ENCODE data around the gene GLTP.

GLTP gene

DNA sequence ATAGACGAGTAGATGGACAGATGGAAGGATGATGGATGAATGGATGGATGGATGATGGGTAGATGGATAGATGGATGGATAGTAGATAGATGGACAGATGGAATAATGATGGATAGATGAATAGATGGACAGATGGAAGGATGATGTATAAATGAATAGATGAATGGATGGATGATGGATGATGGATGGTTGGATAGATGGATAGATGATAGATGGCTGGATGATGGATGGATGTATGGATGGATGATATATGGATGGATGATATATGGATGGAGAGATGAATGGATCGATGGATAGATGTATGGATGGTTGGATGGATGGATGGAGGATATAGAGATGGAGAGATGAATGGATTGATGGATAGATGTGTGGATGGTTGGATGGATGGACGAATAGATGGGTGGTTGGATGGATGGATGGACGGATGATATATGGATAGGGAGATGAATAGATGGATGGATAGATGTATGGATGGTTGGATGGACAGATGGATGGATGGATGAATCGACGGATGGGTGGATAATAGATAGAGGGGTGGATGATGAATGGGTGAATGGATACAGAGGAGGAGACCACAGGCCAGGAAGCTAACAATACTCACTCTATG, 66.4 kb downstream of the GLTP start:
- CTCF ChIA-PET: no interaction called here
- no peak for DNase-seq
- Histone ChIP-seq H3K27ac (ENCODE audit: insufficient read depth in 1 of 2, low read depth in 1 of 2, low read length in 2 of 2, poor library complexity in 1 of 2, severe bottlenecking in 2 of 2) (no peak overlapping the region), H3K4me1 (ENCODE audit: control extremely low read depth in 1 of 4, control insufficient read depth in 4 of 4, insufficient read depth in 4 of 4, low read length in 3 of 4) (no peaks in the 10 kb centered on the region), H3K27me3 (replicated peaks in 2 of 5; ENCODE audit: control insufficient read depth in 4 of 5, insufficient read depth in 5 of 5, low read length in 4 of 5) (peaks cover 0 to 2% (median 0%) of the 10 kb centered on the region in 5 experiments), H3K36me3 (ENCODE audit: control insufficient read depth in 4 of 4, insufficient read depth in 4 of 4, low read length in 3 of 4) (no peaks in the 10 kb centered on the region), H3K9me3 (ENCODE audit: control extremely low read depth in 1 of 5, control insufficient read depth in 4 of 5, insufficient read depth in 2 of 5, low read depth in 1 of 5, low read length in 4 of 5) (no peaks in the 10 kb centered on the region), H3K4me3 (ENCODE audit: control insufficient read depth in 1 of 7, extremely low read depth in 1 of 7, insufficient read depth in 4 of 7, low read depth in 2 of 7, low read length in 6 of 7) (no peak overlapping the region)
- POLR2A ChIA-PET: no interaction called here
- WGBS (ENCODE audit: insufficient coverage): 96% methylated on average over 6 of the region's 6 CpGs

DNA sequence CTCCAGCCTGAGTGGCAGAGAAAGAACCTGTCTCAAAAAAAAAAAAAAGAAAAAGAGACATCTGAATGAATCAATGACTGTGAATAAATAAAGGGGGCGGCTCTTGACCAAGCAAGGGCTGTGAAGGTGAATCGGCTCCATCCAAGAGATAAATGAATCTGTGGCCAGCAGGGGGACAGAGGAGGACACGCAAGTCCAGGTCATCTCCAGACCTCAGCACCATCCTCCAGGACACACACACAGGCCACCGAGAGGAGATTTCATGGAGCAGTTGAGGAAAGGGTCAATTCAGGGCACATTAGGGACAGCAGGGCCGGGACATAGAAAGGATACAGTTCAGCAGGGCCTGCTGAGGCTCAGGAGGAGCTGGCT, 68.7 kb downstream of the GLTP start:
- POLR2A ChIA-PET: no interaction called here

DNA sequence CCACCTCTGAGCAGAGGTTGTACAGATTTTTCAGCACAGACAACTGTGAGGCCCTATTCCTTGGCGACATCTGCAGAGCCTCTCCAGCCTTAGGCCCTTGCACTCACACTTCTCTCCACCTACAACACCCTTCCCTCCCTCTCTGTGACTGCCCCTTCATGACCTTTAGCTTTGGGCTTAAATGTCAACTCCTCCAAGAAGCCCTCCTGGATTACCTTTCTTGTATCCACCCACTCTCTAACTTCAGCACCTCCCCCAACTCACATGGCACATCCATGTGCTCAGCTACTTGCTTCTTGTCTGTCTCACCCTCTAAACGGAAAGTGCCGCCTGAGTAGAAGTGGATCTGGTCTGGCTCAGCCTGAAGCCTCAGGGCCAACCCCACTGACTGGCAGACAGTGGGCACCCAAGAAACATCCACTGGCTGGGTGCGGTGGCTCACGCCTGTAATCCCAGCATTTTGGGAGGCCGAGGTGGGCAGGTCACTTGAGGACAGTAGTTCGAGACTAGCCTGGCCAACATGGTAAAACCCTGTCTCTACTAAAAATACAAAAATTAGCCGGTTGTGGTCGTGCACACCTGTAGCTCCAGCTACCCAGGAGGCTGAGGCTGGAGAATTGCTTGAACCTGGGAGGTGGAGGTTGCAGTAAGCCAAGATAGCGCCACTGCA, 69.3 kb downstream of the GLTP start:
- H3K36me3 ChIP-seq (ENCODE audit: control insufficient read depth in 4 of 4, insufficient read depth in 4 of 4, low read length in 3 of 4): no peaks in the 10 kb centered on the region
- no peaks in the 10 kb centered on the region for H3K4me1 ChIP-seq (ENCODE audit: control extremely low read depth in 1 of 4, control insufficient read depth in 4 of 4, insufficient read depth in 4 of 4, low read length in 3 of 4)
- DNase-seq: no peak
- H3K9me3 ChIP-seq (ENCODE audit: control extremely low read depth in 1 of 5, control insufficient read depth in 4 of 5, insufficient read depth in 2 of 5, low read depth in 1 of 5, low read length in 4 of 5): no peaks in the 10 kb centered on the region
- H3K4me3 ChIP-seq (ENCODE audit: control insufficient read depth in 1 of 7, extremely low read depth in 1 of 7, insufficient read depth in 4 of 7, low read depth in 2 of 7, low read length in 6 of 7): no peak overlapping the region
- POLR2A ChIA-PET: no interaction called here
- H3K27ac ChIP-seq (ENCODE audit: insufficient read depth in 1 of 2, low read depth in 1 of 2, low read length in 2 of 2, poor library complexity in 1 of 2, severe bottlenecking in 2 of 2): no peak overlapping the region
- CTCF ChIA-PET: no interaction called here
- H3K27me3 ChIP-seq (replicated peaks in 2 of 5; ENCODE audit: control insufficient read depth in 4 of 5, insufficient read depth in 5 of 5, low read length in 4 of 5): peaks cover 0 to 2% (median 0%) of the 10 kb centered on the region in 5 experiments
- WGBS (ENCODE audit: insufficient coverage): 91% methylated on average over 8 of the region's 10 CpGs

More for the DNA sequence above, 68.7 kb downstream of the GLTP start:
- 84% methylated on average over 4 of the region's 5 CpGs for WGBS (ENCODE audit: insufficient coverage)
- Histone ChIP-seq H3K4me3 (ENCODE audit: control insufficient read depth in 1 of 7, extremely low read depth in 1 of 7, insufficient read depth in 4 of 7, low read depth in 2 of 7, low read length in 6 of 7) (no peak overlapping the region), H3K27me3 (replicated peaks in 2 of 5; ENCODE audit: control insufficient read depth in 4 of 5, insufficient read depth in 5 of 5, low read length in 4 of 5) (peaks cover 0 to 2% (median 0%) of the 10 kb centered on the region in 5 experiments), H3K4me1 (ENCODE audit: control extremely low read depth in 1 of 4, control insufficient read depth in 4 of 4, insufficient read depth in 4 of 4, low read length in 3 of 4) (no peaks in the 10 kb centered on the region), H3K27ac (ENCODE audit: insufficient read depth in 1 of 2, low read depth in 1 of 2, low read length in 2 of 2, poor library complexity in 1 of 2, severe bottlenecking in 2 of 2) (no peak overlapping the region), H3K36me3 (ENCODE audit: control insufficient read depth in 4 of 4, insufficient read depth in 4 of 4, low read length in 3 of 4) (no peaks in the 10 kb centered on the region), H3K9me3 (ENCODE audit: control extremely low read depth in 1 of 5, control insufficient read depth in 4 of 5, insufficient read depth in 2 of 5, low read depth in 1 of 5, low read length in 4 of 5) (no peaks in the 10 kb centered on the region)
- DNase-seq: no peak
- CTCF ChIA-PET: interaction anchor here (0.8 kb wide), 1 partner anchor 34 kb away, joined by 3 read pairs; no protein-coding TSS in a partner anchor

DNA sequence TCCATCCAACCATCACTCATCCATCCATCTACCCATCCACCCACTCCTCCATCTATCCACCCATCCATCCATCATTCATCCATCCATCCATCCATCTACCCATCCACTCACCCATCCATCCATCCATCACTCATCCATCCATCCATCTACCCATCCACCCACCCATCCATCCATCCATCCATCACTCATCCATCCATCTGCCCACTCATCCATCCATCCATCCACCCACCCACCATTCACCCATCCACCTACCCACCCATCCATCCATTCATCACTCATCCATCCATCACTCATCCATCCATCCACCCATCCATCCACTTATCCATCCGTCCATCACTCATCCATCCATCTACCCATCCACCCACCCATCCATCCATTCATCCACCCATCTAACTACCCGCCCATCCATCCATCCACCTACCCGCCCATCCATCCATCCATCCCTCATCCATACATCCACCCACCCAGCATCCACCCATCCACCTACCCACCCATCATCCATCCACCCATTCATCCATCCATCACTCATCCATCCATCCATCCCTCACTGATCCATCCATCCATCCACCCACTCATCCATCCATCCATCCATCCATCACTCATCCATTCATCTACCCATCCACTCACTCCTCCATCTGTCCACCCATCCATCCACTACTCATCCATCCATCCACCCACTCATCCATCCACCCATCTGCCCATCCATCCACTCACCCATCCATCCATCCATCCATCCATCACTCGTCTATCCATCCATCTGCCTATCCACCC, 71.3 kb downstream of the GLTP start:
- no peak for DNase-seq
- Histone ChIP-seq H3K36me3 (ENCODE audit: control insufficient read depth in 4 of 4, insufficient read depth in 4 of 4, low read length in 3 of 4) (no peaks in the 10 kb centered on the region), H3K4me3 (ENCODE audit: control insufficient read depth in 1 of 7, extremely low read depth in 1 of 7, insufficient read depth in 4 of 7, low read depth in 2 of 7, low read length in 6 of 7) (no peak overlapping the region), H3K27ac (ENCODE audit: insufficient read depth in 1 of 2, low read depth in 1 of 2, low read length in 2 of 2, poor library complexity in 1 of 2, severe bottlenecking in 2 of 2) (no peak overlapping the region), H3K4me1 (ENCODE audit: control extremely low read depth in 1 of 4, control insufficient read depth in 4 of 4, insufficient read depth in 4 of 4, low read length in 3 of 4) (no peaks in the 10 kb centered on the region), H3K27me3 (replicated peaks in 2 of 5; ENCODE audit: control insufficient read depth in 4 of 5, insufficient read depth in 5 of 5, low read length in 4 of 5) (peaks cover 0 to 2% (median 0%) of the 10 kb centered on the region in 5 experiments), H3K9me3 (ENCODE audit: control extremely low read depth in 1 of 5, control insufficient read depth in 4 of 5, insufficient read depth in 2 of 5, low read depth in 1 of 5, low read length in 4 of 5) (no peaks in the 10 kb centered on the region)
- ChIA-PET CTCF (interaction anchor here (5.2 kb wide), 1 partner anchor 36 kb away, joined by 57 read pairs; no protein-coding TSS in a partner anchor), POLR2A (no interaction called here)
- 93% methylated on average over 3 of the region's 4 CpGs for WGBS (ENCODE audit: insufficient coverage)

DNA sequence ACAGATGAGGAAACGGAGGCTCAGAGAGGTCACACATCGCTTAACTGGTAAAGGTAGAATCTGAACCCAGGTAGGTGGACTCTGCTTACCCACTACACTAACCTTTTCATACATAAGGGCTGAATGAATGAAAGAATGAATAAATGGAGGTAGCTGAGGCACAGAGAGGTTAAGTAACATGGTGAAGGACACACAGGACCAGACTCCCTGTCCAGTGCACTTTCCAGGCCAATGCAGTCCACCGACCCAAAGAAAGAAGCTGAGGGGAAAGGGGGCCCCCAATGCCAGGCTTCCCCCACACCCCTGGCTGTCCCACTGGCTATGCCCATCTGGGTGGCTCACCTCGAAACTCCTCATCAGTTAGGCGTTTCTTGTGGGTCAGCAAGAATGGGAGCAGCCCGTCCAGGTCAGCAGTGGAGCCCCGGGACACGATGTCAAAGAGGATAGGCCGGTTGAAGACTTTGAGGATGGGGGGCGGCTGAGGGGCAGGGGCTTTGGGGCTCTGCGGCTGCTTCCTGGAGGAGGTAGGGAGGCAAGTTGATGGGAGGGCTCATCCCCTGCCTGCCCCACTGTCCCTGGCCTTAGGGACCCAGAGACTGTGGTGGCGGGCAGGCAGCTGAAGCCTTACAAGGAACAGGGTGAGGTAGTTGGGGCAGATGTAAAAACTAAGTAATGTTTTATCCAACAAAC, 72.2 kb downstream of the GLTP start:
- no peaks in the 10 kb centered on the region for H3K4me1 ChIP-seq (ENCODE audit: control extremely low read depth in 1 of 4, control insufficient read depth in 4 of 4, insufficient read depth in 4 of 4, low read length in 3 of 4)
- WGBS (ENCODE audit: insufficient coverage): 95% methylated on average over 8 of the region's 12 CpGs
- H3K4me3 ChIP-seq (ENCODE audit: control insufficient read depth in 1 of 7, extremely low read depth in 1 of 7, insufficient read depth in 4 of 7, low read depth in 2 of 7, low read length in 6 of 7): no peak overlapping the region
- POLR2A ChIA-PET: no interaction called here
- H3K36me3 ChIP-seq (ENCODE audit: control insufficient read depth in 4 of 4, insufficient read depth in 4 of 4, low read length in 3 of 4): no peaks in the 10 kb centered on the region
- H3K9me3 ChIP-seq (ENCODE audit: control extremely low read depth in 1 of 5, control insufficient read depth in 4 of 5, insufficient read depth in 2 of 5, low read depth in 1 of 5, low read length in 4 of 5): no peaks in the 10 kb centered on the region
- no peak overlapping the region for H3K27ac ChIP-seq (ENCODE audit: insufficient read depth in 1 of 2, low read depth in 1 of 2, low read length in 2 of 2, poor library complexity in 1 of 2, severe bottlenecking in 2 of 2)
- peaks cover 0 to 2% (median 0%) of the 10 kb centered on the region in 5 experiments for H3K27me3 ChIP-seq (replicated peaks in 2 of 5; ENCODE audit: control insufficient read depth in 4 of 5, insufficient read depth in 5 of 5, low read length in 4 of 5)
- no peak for DNase-seq
- CTCF ChIA-PET: interaction anchor here (0.6 to 5.2 kb wide), 7 partner anchors 10 to 37 kb away, joined by 3 to 57 read pairs (median 3); no protein-coding TSS in a partner anchor

DNA sequence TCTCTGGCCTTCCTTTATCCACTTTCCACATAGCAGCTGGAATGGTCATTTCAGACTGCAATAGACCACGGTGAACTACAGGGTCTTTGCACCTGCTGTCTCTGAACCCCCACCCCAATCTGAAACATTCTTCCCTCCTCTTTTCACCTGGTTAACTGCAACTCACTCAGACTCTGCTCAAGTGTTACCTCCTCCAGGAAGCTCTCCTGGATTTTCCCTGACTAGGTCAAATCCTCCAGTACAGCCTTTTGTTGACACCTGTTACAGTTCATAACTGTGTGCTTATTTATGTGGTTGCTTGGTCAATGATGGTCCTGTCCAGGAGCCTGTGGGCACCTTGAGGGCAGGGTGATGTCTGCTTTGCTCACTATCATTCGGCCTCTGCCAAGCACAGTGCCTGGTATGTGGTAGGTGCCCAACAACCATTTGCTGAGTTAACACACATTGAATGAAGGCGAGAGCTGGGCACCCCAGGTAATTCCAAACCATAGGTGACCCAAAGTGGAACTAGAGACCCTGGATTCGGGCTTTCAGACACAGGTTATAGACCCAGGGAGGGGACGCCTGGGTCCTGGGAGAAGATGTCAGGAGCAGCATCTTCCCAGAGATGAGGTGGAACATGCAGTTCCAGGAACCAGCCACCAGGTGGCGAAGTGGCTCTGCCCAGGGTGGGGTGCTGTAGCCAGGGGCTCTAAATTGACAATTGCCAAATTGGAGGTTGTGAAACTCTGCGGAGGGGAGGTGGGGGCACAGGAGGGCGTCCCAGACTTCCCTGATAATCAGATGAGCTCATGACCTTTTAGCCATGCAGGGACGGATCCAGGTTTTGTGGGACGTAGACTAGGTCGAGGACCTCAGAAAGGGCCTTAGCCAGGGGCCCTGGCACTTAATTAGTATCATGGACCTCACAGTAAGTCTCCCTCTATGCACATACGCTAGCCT, 75.2 kb downstream of the GLTP start:
- Histone ChIP-seq H3K4me1 (ENCODE audit: control extremely low read depth in 1 of 4, control insufficient read depth in 4 of 4, insufficient read depth in 4 of 4, low read length in 3 of 4) (no peaks in the 10 kb centered on the region), H3K36me3 (ENCODE audit: control insufficient read depth in 4 of 4, insufficient read depth in 4 of 4, low read length in 3 of 4) (no peaks in the 10 kb centered on the region), H3K9me3 (ENCODE audit: control extremely low read depth in 1 of 5, control insufficient read depth in 4 of 5, insufficient read depth in 2 of 5, low read depth in 1 of 5, low read length in 4 of 5) (no peaks in the 10 kb centered on the region), H3K27ac (ENCODE audit: insufficient read depth in 1 of 2, low read depth in 1 of 2, low read length in 2 of 2, poor library complexity in 1 of 2, severe bottlenecking in 2 of 2) (no peak overlapping the region), H3K27me3 (replicated peaks in 2 of 5; ENCODE audit: control insufficient read depth in 4 of 5, insufficient read depth in 5 of 5, low read length in 4 of 5) (peaks cover 0 to 2% (median 0%) of the 10 kb centered on the region in 5 experiments), H3K4me3 (ENCODE audit: control insufficient read depth in 1 of 7, extremely low read depth in 1 of 7, insufficient read depth in 4 of 7, low read depth in 2 of 7, low read length in 6 of 7) (no peak overlapping the region)
- CTCF ChIA-PET: interaction anchor here (0.6 to 5.2 kb wide), 18 partner anchors 9 to 491 kb away, joined by 3 to 57 read pairs (median 3); partner anchors contain the start of gene TRPV4
- POLR2A ChIA-PET: no interaction called here
- WGBS (ENCODE audit: insufficient coverage): 51% methylated on average over 11 of the region's 12 CpGs
- DNase-seq: peak; percentile 40 to 64 (median 51)
